T47D (cell line): Measurements from ENCODE around the gene PRR35.

Experiments used
- DNase-seq, 2 experiments: peaks; one replicate each; pipeline versions ENCODE4 v3.0.0 to v3.0.0-alpha.2; 2011 to 2012; ENCODE audit warnings: low read depth in 1 of 2, low spot score in 1 of 2
- JUND ChIP-seq: IDR thresholded peaks from 2 replicates; pipeline ENCODE4 v1.6.1; 2012; ENCODE audit warnings: low read depth
- in situ Hi-C: cut with HindIII; loops from 2 replicates; pipeline ENCODE4 v1.10.0; 2016; ENCODE audit warnings: low sequenced_read_pairs, low pct_unique_long_range_greater_than_20kb

The PRR35 gene

GRCh38 chr16:531494-532125, 28.6 kb upstream of the PRR35 start:
- in situ Hi-C loops = no loop called here
- DNase-seq = no peak
- no peak for TF ChIP-seq JUND

DNA sequence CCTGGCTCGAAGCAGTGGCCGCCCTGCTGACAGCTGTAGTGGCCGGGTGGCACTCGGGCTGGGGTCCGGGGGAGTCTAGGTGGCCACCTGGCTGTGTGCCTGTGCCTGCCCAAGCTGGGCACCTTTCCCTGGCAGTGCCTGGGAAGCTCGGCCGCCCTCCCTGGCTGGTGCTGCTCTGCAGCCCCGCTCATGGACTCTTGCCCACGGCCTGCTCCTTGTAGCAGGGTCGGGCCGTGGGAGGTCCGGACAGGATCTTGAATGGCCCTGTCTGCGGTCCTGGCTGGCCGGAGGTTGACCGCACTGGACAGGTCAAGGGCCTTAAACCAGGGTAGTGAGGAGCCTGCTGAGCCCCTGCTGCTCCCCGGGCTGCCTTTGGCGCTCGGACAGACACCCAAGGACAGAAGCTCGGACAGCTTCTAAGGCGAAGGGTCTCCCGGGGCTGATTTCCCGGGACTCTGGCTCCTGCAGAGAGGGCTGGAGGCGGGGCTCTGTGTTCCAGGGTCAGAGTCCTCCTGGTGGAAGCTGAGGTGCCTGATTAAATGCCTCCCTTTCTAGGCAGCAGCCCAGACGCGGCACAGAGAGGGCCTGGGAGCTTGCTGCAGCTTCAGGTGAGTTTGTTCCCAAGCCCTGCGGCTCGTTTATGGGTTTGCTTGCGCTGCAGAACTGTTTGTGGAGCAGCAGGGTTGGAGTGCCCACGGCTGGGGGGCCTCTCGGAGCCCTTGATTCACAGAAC, 26.6 kb upstream of the PRR35 start:
- in situ Hi-C loops = no loop called here
- DNase-seq = no peak
- TF ChIP-seq JUND = no peak

DNA sequence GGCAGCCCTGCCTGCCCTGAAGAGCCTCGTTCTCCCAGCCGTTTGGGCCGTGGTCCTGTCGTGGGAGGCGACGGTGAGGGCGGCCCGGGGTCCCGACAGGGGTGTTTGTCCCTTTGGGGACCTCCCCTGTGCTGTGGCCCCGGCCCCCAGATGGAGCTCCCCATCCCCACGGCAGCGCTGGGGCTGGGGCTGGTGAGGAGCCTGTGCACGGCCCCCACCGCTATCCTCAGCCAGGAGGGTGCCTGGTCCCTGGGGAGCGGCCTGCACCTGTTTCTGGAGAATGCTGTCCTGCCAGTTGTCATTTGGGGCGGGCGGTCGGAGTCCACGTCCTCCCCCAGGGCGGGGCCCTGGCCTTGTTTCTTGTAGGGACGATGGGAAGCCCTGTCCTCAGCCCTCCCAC, 26.1 kb upstream of the PRR35 start:
- no peak for DNase-seq
- in situ Hi-C loops = no loop called here
- no peak for TF ChIP-seq JUND

GRCh38 chr16:534856-535445, 25.2 kb upstream of the PRR35 start:
- no peak for TF ChIP-seq JUND
- no peak for DNase-seq
- in situ Hi-C loops = no loop called here

GRCh38 chr16:535446-536405, 24.5 kb upstream of the PRR35 start:
- in situ Hi-C loops = no loop called here
- no peak for TF ChIP-seq JUND
- DNase-seq = no peak

GRCh38 chr16:536746-537145, 23.4 kb upstream of the PRR35 start:
- in situ Hi-C loops = no loop called here
- no peak for TF ChIP-seq JUND
- DNase-seq = no peak

DNA sequence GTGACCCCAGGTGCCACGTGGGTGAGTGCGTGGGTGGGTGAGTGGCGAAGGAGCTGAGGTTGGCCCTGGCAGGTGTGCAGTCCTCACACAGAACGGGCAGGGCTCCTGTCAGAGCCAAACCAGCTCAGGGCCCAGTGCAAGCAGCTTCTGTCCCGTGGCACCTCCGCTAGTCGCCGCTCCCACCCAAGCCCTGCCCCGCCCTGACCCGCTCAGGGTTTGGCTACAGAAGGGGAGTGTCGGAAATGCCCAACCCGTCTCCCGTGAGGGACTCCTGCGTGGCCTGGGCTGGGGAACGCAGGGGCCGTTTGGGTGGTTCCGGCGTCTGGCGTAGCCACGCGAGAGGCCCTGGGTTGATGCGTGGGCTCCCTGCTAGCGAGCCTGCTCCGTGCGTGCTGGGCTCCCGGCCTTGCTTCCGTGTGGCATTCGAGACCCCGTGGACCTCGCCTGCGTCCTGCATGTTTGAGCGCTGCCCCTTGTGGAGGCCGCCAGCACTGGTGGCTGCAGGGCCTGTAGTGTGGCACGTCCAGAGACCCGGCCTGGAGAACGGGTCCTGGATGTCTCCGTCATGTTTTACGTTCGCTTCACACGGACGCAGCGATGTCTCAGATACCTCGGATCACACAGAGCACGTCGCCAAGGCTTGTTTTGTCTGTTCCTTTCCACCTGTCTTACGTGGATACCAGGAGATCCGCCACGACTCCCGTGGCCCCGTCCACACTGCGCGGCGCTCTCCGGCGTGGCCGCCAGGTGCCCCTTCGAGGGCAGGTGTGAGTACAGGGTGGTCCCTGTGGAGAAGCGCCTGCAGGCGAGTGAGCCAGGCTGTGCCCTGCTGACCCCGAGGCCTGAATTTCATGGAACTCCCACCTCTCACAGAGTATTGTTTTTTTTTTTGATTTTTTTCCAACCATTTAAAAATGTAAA, 22.5 kb upstream of the PRR35 start:
- TF ChIP-seq JUND = no peak
- no peak for DNase-seq
- in situ Hi-C loops = no loop called here

DNA sequence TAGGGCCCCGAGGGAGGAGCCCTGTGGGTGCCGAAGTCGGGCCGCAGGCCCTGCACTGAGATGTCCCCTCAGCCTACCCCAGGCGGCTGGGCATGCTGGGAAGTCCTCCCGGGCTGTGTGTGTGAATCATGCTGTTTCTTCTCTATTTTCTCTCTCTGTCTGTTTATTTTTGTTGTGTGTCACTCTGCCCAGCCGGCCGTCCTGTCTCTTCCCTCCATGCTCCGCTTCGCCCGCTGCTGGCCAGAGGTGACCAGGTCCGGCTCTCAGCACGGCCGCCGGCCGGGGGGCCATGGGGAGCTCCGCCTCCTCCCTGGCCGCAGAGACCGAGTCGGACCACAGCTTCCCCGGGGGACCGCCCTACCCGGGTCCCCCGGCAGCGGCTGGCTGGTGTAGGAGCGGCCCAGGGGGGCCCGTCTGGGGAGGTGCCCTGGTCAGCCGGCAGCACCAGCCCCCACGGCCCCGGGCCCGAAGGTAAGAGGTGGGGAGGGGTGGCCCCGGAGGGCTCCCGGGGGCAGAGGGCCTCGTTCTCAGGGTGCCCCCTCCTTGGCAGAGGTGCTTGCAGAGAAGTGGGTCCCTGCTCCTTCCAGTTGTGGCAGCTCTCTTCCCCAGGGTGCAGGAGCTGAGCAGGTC, 20.2 kb upstream of the PRR35 start:
- DNase-seq = no peak
- in situ Hi-C loops = no loop called here
- TF ChIP-seq JUND = no peak

- in situ Hi-C loops = no loop called here
- no peak for TF ChIP-seq JUND
- no peak for DNase-seq
Observed at GRCh38 chr16:540645-541340, 19.4 kb upstream of the PRR35 start.

GRCh38 chr16:543301-544164, 16.7 kb upstream of the PRR35 start:
- no peak for DNase-seq
- TF ChIP-seq JUND = no peak
- in situ Hi-C loops = no loop called here
